Activated T-cell treated with anti-CD3 and anti-CD28 coated beads, Interleukin-2, amount 50 U/mL, for 72 hours (primary cell): ENCODE data around the gene DNMT3A. TPM values are rescaled to one million over a fixed set of nuclear protein-coding genes. Genes with fewer than 3 reads are reported as not detected.

Experiments
- ATAC-seq, 2 donors: fragments of 150-1000 bp; cut with Tn5 transposase; replicated peaks in 1 of 2; 2 replicates each; pipeline ENCODE4 v1.10.0; 2021; ENCODE audit warnings: moderate library complexity in 2 of 2, mild to moderate bottlenecking in 1 of 2
- DNase-seq, 2 donors: peaks; one replicate each; pipeline ENCODE4 v3.0.0; 2021 to 2022; ENCODE audit warnings: mixed read lengths in 1 of 2
- H3K27ac Mint-ChIP-seq: one replicate; pipeline ENCODE4 v1.8.0; 2022; ENCODE audit warnings: mild to moderate bottlenecking, moderate library complexity, mixed read lengths
- H3K27me3 Mint-ChIP-seq: one replicate; pipeline ENCODE4 v1.8.0; 2022; ENCODE audit warnings: low read depth, mixed read lengths
- H3K36me3 Mint-ChIP-seq, 2 donors: one replicate each; pipeline ENCODE4 v1.8.0; 2022; ENCODE audit warnings: mixed read lengths in 2 of 2, mild to moderate bottlenecking in 1 of 2; ENCODE audit not compliant: insufficient read depth in 2 of 2
- H3K4me1 Mint-ChIP-seq: one replicate; pipeline ENCODE4 v1.8.0; 2022; ENCODE audit warnings: low read depth, mixed read lengths
- H3K4me3 Mint-ChIP-seq, 2 donors: one replicate each; pipeline ENCODE4 v1.8.0; 2022; ENCODE audit warnings: mild to moderate bottlenecking in 2 of 2, mixed read lengths in 2 of 2, moderate library complexity in 2 of 2
- H3K9me3 Mint-ChIP-seq, 2 donors: one replicate each; pipeline ENCODE4 v1.8.0; 2022; ENCODE audit warnings: mixed read lengths in 2 of 2
- total RNA-seq, 2 donors: library from RNA; stranded (reverse); gene quantifications; one replicate each; pipeline ENCODE4 v1.2.3, GENCODE V29; 2022

The DNMT3A gene
- total RNA-seq, 2 donors from 2014 or later: 90.2 to 108 TPM

GRCh38 chr2:25245141-25245540 is 96.6 kb downstream of the DNMT3A start:
- DNase-seq (no peak), ATAC-seq (no peak)
- Mint-ChIP-seq H3K27ac (no peak overlapping the region), H3K4me3 (no peak overlapping the region), H3K27me3 (no peaks in the 10 kb centered on the region), H3K4me1 (peaks cover 10% of the 10 kb centered on the region), H3K36me3 (peaks cover 8 to 27% of the 10 kb centered on the region in 2 donors), H3K9me3 (no peaks in the 10 kb centered on the region)

GRCh38 chr2:25243995-25244394 is 97.7 kb downstream of the DNMT3A start:
- DNase-seq: no peak
- H3K27me3 Mint-ChIP-seq: no peaks in the 10 kb centered on the region
- H3K27ac Mint-ChIP-seq: no peak overlapping the region
- ATAC-seq: no peak
- H3K9me3 Mint-ChIP-seq: no peaks in the 10 kb centered on the region
- H3K4me1 Mint-ChIP-seq: peaks cover 2% of the 10 kb centered on the region
- H3K4me3 Mint-ChIP-seq: no peak overlapping the region
- peaks cover 4 to 23% of the 10 kb centered on the region in 2 donors for H3K36me3 Mint-ChIP-seq

GRCh38 chr2:25241452-25241851 is 100.3 kb downstream of the DNMT3A start:
- H3K9me3 Mint-ChIP-seq: no peaks in the 10 kb centered on the region
- no peak for ATAC-seq
- peaks cover 4 to 31% of the 10 kb centered on the region in 2 donors for H3K36me3 Mint-ChIP-seq
- DNase-seq: no peak
- no peak overlapping the region for H3K27ac Mint-ChIP-seq
- H3K27me3 Mint-ChIP-seq: no peaks in the 10 kb centered on the region
- no peak overlapping the region for H3K4me3 Mint-ChIP-seq
- no peaks in the 10 kb centered on the region for H3K4me1 Mint-ChIP-seq

GRCh38 chr2:25240636-25241035 is 101.1 kb downstream of the DNMT3A start:
- ATAC-seq: no peak
- H3K27ac Mint-ChIP-seq: no peak overlapping the region
- no peak overlapping the region for H3K4me3 Mint-ChIP-seq
- H3K36me3 Mint-ChIP-seq: peaks cover 2 to 28% of the 10 kb centered on the region in 2 donors
- no peaks in the 10 kb centered on the region for H3K27me3 Mint-ChIP-seq
- no peaks in the 10 kb centered on the region for H3K9me3 Mint-ChIP-seq
- no peak for DNase-seq
- no peaks in the 10 kb centered on the region for H3K4me1 Mint-ChIP-seq

GRCh38 chr2:25238920-25239319 is 102.8 kb downstream of the DNMT3A start:
- ATAC-seq (no peak), DNase-seq (no peak)
- no peak overlapping the region for H3K27ac Mint-ChIP-seq
- H3K4me3 Mint-ChIP-seq: no peak overlapping the region
- no peaks in the 10 kb centered on the region for H3K27me3 Mint-ChIP-seq
- no peaks in the 10 kb centered on the region for H3K4me1 Mint-ChIP-seq
- H3K9me3 Mint-ChIP-seq: no peaks in the 10 kb centered on the region
- H3K36me3 Mint-ChIP-seq: peaks cover 8 to 32% of the 10 kb centered on the region in 2 donors

- H3K9me3 Mint-ChIP-seq: no peaks in the 10 kb centered on the region
- no peak overlapping the region for H3K4me3 Mint-ChIP-seq
- no peaks in the 10 kb centered on the region for H3K27me3 Mint-ChIP-seq
- no peak overlapping the region for H3K27ac Mint-ChIP-seq
- no peak for ATAC-seq
- DNase-seq: no peak
- no peaks in the 10 kb centered on the region for H3K4me1 Mint-ChIP-seq
- peaks cover 10 to 32% of the 10 kb centered on the region in 2 donors for H3K36me3 Mint-ChIP-seq
Measured at GRCh38 chr2:25237764-25238163, 104.0 kb downstream of the DNMT3A start.

- H3K27ac Mint-ChIP-seq: no peak overlapping the region
- H3K9me3 Mint-ChIP-seq: no peaks in the 10 kb centered on the region
- peaks cover 10 to 23% of the 10 kb centered on the region in 2 donors for H3K36me3 Mint-ChIP-seq
- ATAC-seq (no peak), DNase-seq (no peak)
- no peaks in the 10 kb centered on the region for H3K27me3 Mint-ChIP-seq
- no peaks in the 10 kb centered on the region for H3K4me1 Mint-ChIP-seq
- H3K4me3 Mint-ChIP-seq: no peak overlapping the region
Measured at GRCh38 chr2:25236736-25237135, 105.0 kb downstream of the DNMT3A start.

GRCh38 chr2:25234738-25235137 is 107.0 kb downstream of the DNMT3A start:
- Mint-ChIP-seq H3K4me1 (no peaks in the 10 kb centered on the region), H3K9me3 (no peaks in the 10 kb centered on the region), H3K36me3 (peaks cover 10 to 22% of the 10 kb centered on the region in 2 donors), H3K27me3 (no peaks in the 10 kb centered on the region), H3K4me3 (no peak overlapping the region), H3K27ac (peak overlapping the region; percentile 64)
- DNase-seq (no peak), ATAC-seq (no peak)

- H3K36me3 Mint-ChIP-seq: peaks cover 10 to 22% of the 10 kb centered on the region in 2 donors
- DNase-seq (no peak), ATAC-seq (no peak)
- H3K27ac Mint-ChIP-seq: peak overlapping the region; percentile 64
- no peaks in the 10 kb centered on the region for H3K4me1 Mint-ChIP-seq
- H3K27me3 Mint-ChIP-seq: no peaks in the 10 kb centered on the region
- no peak overlapping the region for H3K4me3 Mint-ChIP-seq
- no peaks in the 10 kb centered on the region for H3K9me3 Mint-ChIP-seq
Measured at GRCh38 chr2:25233916-25234605, 107.7 kb downstream of the DNMT3A start.

- H3K4me1 Mint-ChIP-seq: peaks cover 10% of the 10 kb centered on the region
Measured at GRCh38 chr2:25232248-25232825, 109.4 kb downstream of the DNMT3A start.

GRCh38 chr2:25230948-25231311 is 110.8 kb downstream of the DNMT3A start:
- Mint-ChIP-seq H3K27me3 (no peaks in the 10 kb centered on the region), H3K4me3 (no peak overlapping the region)

More at GRCh38 chr2:25232248-25232825, 109.4 kb downstream of the DNMT3A start:
- no peaks in the 10 kb centered on the region for H3K27me3 Mint-ChIP-seq
- peaks cover 10 to 13% of the 10 kb centered on the region in 2 donors for H3K36me3 Mint-ChIP-seq
- no peak for DNase-seq
- H3K27ac Mint-ChIP-seq: no peak overlapping the region
- no peak overlapping the region for H3K4me3 Mint-ChIP-seq
- no peaks in the 10 kb centered on the region for H3K9me3 Mint-ChIP-seq
- ATAC-seq: no peak

GRCh38 chr2:25230198-25230947 is 111.4 kb downstream of the DNMT3A start:
- H3K4me3 Mint-ChIP-seq: no peak overlapping the region
- H3K4me1 Mint-ChIP-seq: peaks cover 24% of the 10 kb centered on the region
- no peak overlapping the region for H3K27ac Mint-ChIP-seq
- H3K9me3 Mint-ChIP-seq: no peaks in the 10 kb centered on the region
- peaks cover 8 to 10% of the 10 kb centered on the region in 2 donors for H3K36me3 Mint-ChIP-seq
- DNase-seq (no peak), ATAC-seq (no peak)
- no peaks in the 10 kb centered on the region for H3K27me3 Mint-ChIP-seq

More at GRCh38 chr2:25230948-25231311, 110.8 kb downstream of the DNMT3A start:
- DNase-seq (no peak), ATAC-seq (no peak)
- H3K27ac Mint-ChIP-seq: no peak overlapping the region
- no peaks in the 10 kb centered on the region for H3K9me3 Mint-ChIP-seq
- peaks cover 23% of the 10 kb centered on the region for H3K4me1 Mint-ChIP-seq
- peaks cover 8 to 10% of the 10 kb centered on the region in 2 donors for H3K36me3 Mint-ChIP-seq
